AG08396 (cell line): ENCODE data around the gene UPF1.
"Not testable (repeated sequence)": the region's sequence is repeated elsewhere in the genome, so short reads cannot be mapped to it uniquely, and the experiment has no call there.

Experiments used
- DNase-seq: peaks from one replicate; pipeline ENCODE4 v3.0.0; 2012; ENCODE audit warnings: low spot score, mixed read lengths

UPF1 gene

DNA sequence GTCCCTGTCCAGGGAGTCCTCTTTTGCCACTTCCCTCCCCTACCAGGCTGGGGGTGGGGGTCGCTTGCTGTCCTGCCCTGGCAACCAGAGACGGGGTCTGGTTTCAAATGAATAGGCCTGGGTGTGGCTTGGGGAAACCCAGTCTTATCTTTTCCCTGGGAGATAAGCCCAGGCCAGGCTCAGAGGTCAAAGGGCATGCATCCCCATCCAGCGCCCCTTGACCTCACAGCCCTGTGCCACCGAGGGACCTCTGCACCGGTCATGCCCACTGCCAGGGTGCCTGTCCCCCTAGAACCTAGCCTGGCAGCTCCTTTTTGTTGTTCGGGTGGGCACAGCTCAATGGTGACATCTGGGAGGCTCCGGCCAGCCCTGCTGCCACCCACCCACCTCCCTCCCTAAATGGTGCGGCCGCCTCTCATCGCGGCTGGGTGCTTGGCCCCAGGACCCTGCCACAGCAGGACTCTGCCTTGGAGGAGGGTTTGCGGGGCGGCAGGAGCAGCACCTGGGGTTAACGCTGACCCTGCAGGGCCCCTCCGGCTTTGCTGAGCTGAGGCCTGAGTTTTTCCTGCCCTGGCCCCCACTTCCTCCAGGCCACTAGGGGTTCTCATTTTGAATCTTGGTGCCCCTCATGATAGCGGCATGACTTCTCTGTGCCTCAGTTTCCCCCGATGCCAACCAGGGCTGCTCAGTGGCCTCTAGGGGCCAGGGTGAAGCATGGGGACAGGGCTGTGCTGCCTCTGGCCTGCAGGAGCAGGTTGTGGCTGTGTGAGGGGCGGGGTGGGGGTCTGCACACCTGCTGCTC is 67.0 kb downstream of the UPF1 start:
- no peak for DNase-seq

- no peak for DNase-seq
Measured at GRCh38 chr19:18899624-18900560, 68.1 kb downstream of the UPF1 start.

GRCh38 chr19:18900700-18901481 is 69.1 kb downstream of the UPF1 start:
- no peak for DNase-seq

- DNase-seq = no peak
Measured at GRCh38 chr19:18901491-18901890, 69.7 kb downstream of the UPF1 start.

- DNase-seq = not testable (repeated sequence)
Measured at GRCh38 chr19:18902519-18902918, 70.8 kb downstream of the UPF1 start.

DNA sequence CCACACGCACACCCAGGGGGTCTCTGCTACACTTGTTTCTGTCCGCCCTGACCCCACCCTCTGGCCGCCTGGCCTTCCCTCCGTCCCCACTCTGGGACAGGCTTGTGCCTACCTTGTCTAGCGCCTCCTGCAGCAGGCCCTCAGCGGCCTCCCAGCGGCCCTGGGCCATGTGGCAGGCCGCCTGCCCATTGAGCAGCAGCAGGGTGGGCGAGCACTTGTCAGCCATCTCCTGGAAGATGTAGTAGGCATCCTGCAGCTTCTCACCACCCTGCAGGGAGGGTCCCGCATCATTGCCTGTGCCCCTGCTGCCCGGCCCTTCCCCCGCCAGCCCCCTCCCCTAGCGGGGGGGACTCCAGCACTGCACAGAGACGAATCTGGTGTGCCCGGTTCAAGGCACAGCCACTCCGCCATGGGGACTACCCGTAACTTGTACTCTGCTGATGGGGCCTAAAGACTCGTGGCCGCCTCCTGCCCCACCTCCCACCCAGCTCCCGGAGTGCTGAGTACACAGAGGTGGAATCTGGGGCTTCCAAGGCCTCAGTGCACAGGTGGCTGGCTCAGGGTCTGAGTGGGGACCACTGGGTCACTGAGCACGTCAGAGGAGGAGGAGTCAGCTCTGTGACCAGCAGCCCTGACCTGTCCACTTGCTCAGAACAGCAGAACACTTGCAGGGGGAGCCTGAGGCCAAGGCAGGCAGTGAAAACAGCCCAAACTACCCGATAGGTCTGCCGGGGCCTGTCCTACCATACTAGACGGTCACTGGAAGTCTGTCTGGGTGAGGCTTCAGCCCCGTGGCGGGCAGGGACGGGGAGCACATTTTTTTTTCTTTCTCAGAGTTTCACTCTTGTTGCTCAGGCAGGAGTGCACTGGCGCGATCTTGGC is 71.6 kb downstream of the UPF1 start:
- DNase-seq = no peak

GRCh38 chr19:18904334-18905057 is 72.7 kb downstream of the UPF1 start:
- DNase-seq = no peak

DNA sequence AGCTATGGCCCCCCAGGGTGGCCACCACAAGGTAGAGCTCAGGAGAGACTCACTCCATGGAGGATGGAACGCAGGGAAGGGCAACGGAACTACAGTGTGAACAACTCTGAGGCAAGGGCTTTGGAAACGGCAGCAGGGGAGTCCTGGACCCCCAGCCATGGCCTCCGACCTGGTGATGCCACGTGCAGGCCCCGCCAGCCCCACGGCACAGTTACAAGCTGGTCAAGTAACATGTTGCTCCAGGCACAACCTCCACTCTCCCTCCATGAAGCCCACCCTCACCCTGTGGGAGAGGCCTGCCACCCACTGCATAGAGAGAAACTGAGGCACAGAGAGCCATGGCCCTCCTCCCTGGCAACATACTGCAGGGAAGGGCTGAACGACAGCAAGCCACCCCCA is 73.3 kb downstream of the UPF1 start:
- no peak for DNase-seq

- no peak for DNase-seq
Measured at GRCh38 chr19:18905513-18906236, 73.9 kb downstream of the UPF1 start.

DNA sequence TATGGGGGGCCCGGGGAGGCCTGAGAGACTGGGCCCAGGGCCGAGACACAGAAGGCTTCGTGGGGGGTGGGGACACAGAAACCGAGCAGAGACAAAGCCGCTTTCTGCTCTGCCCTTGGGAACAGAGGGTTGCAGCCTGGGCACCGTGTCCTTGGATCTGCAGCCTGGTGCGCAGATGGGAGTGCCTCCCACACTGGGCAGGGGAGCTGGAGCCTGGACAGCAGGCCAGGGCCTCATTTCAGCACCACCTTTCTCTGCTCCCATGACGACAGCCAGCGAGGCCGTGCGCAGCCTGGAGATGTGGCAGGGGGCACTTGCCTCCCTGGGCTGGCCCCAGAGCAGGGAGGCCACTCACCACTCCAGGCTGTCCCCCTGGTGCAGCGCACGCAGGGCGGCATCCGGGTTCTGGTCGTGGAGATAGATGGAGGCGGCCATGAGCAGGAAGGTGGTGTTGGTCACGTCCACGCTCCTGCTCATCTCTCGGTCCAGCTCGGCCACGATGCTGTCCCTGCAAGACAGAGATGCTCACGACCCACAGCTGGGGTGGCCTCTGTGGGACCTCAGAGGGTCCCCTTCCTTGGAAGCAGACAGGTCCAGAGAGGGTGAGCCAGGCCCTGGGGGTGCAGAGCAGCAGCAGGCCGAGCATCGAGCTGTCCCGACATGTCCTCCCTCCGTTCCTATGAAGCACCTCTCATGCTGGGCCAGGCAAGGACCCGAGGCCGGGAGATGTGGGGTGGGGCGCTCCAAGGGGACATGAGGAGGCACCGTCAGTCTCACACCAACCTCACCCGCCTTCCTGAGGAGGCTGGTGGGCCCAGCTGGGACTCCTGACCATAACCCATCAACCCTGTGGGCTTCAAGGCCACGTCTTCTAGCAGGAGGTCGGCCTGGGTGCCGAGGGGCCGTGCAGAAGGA is 75.1 kb downstream of the UPF1 start:
- DNase-seq = no peak

DNA sequence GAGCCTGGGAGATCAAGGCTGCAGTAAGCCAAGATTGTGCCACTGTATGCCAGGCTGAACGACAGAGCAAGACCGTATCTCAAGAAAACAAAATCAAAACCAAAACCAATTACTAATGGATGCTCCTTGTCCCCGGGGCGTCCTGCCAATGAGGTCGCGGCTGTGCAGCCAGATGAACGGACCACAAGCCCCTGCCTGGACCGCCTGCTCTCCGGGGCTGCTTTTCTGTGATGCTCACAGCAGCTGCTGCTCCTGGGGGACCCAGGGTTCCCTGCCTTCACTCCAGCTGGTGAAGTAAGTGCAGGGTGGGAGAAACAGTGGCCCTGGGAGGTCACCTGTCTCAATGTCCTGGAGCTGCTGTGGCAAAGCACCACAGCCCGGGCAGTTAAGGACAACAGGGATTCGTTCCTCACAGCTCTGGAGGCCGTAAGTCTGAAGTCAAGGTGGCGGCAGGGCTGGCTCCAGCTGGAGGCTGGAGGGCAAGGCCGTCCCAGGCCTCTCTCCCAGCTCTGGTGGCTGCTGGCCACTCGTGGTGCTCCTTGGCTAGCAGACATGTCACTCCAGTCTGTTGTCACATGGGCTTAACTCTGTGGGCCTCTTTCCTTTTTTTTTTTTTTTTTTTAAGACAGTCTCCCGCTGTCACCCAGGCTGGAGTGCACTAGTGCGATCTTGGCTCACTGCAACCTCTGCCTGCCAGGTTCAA is 77.3 kb downstream of the UPF1 start:
- no peak for DNase-seq

GRCh38 chr19:18910010-18910409 is 78.3 kb downstream of the UPF1 start:
- no peak for DNase-seq

DNA sequence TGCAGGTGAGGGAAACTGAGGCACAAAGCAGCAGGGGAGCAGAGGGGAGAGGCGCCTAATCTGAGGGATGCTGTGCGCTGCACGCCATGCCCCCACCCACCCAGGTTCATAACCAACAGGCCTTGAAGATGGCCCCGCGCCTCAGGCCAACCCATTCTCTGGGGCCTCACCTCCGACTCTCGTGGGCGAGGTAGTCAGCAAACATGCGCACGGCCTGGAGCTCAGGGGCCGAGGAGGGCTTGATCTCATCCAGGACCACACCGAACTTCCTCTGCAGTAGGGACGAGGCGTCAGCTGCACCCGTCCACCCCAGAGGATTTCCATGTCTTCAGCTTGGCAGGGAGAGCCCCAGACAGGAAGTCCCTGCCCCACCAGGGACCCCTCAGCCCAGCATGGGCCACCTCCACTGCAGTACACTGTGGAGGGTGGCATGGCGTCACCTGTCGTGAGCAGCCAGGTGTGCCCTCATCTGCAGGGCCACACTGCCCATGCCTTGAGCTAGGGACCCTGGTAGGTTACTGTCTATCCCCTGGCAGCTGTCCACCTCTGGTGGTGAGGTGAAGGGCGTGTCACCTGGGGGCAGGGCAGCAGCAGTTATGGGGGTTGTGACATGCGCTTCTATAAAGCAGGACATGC is 79.2 kb downstream of the UPF1 start:
- no peak for DNase-seq

- DNase-seq = no peak
Measured at GRCh38 chr19:18912933-18913332, 81.2 kb downstream of the UPF1 start.

GRCh38 chr19:18913466-18913865 is 81.7 kb downstream of the UPF1 start:
- no peak for DNase-seq

DNA sequence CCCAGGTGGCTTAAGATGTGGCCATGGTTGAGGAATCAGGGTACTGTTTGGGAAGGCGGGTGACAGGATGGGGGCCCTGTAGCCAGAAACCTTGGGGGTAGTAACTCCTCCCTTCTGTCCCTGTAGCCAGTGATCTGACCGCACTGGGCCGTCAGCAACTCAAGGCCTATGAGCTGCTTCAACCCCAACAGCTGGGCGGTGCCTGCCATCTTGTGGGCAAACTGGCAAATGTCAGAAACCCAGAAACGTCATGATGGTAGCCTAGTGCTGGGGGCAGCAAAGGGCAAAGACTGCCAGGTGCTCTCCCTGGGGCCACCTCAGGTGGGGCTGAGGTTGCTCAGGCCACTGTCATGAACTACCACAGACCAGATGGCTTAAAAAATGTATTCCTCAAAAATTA is 83.9 kb downstream of the UPF1 start:
- DNase-seq = peak; percentile 68

- not testable (repeated sequence) for DNase-seq
Measured at GRCh38 chr19:18917593-18917992, 85.8 kb downstream of the UPF1 start.
